Brain microvascular endothelial cell (primary cell): Measurements from ENCODE around the gene WDR20.

ENCODE experiments used
- DNase-seq: peaks from one replicate; pipeline ENCODE4 v3.0.0-alpha.2; 2020
- H3K27ac ChIP-seq: fragments of 250-450 bp; sonication (Bioruptor Pico); 2 replicates; pipeline ENCODE4 v1.5.1; 2020; ENCODE audit warnings: mild to moderate bottlenecking, moderate library complexity
- H3K27me3 ChIP-seq: fragments of 250-450 bp; sonication (Bioruptor Pico); replicated peaks from 2 replicates; pipeline ENCODE4 v1.5.1; 2020; ENCODE audit warnings: mild to moderate bottlenecking
- H3K36me3 ChIP-seq: fragments of 250-450 bp; sonication (Bioruptor Pico); replicated peaks from 2 replicates; pipeline ENCODE4 v1.5.1; 2020; ENCODE audit warnings: mild to moderate bottlenecking
- H3K4me3 ChIP-seq: 2 replicates; pipeline ENCODE4 v1.5.1; 2011; ENCODE audit warnings: low read depth, mild to moderate bottlenecking, control low read depth, low read length, moderate library complexity
- in situ Hi-C: cut with HindIII; loops from 2 replicates; pipeline ENCODE4 v1.10.0; 2017; ENCODE audit warnings: low sequenced_read_pairs, low pct_ligation_motif_present
- TF ChIP-seq, protein P1 (sequence below): IDR thresholded peaks from 2 replicates; pipeline ENCODE4 v1.5.1; 2011; ENCODE audit warnings: low read depth, mild to moderate bottlenecking, moderate library complexity, low read length, control low read depth, inconsistent platforms; ENCODE audit errors: missing control alignments

Gene WDR20

GRCh38 chr14:102210421-102211042, 70.8 kb downstream of the WDR20 start:
- Histone ChIP-seq H3K4me3 (no peak overlapping the region), H3K27ac (no peak overlapping the region), H3K36me3 (peaks cover 14% of the 10 kb centered on the region), H3K27me3 (no peaks in the 10 kb centered on the region)
- no peak for DNase-seq
- in situ Hi-C loops: no loop called here
- TF ChIP-seq, protein P1, sequence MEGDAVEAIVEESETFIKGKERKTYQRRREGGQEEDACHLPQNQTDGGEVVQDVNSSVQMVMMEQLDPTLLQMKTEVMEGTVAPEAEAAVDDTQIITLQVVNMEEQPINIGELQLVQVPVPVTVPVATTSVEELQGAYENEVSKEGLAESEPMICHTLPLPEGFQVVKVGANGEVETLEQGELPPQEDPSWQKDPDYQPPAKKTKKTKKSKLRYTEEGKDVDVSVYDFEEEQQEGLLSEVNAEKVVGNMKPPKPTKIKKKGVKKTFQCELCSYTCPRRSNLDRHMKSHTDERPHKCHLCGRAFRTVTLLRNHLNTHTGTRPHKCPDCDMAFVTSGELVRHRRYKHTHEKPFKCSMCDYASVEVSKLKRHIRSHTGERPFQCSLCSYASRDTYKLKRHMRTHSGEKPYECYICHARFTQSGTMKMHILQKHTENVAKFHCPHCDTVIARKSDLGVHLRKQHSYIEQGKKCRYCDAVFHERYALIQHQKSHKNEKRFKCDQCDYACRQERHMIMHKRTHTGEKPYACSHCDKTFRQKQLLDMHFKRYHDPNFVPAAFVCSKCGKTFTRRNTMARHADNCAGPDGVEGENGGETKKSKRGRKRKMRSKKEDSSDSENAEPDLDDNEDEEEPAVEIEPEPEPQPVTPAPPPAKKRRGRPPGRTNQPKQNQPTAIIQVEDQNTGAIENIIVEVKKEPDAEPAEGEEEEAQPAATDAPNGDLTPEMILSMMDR: no peak

- Histone ChIP-seq H3K36me3 (peaks cover 14% of the 10 kb centered on the region), H3K27ac (no peak overlapping the region), H3K4me3 (no peak overlapping the region), H3K27me3 (no peaks in the 10 kb centered on the region)
- TF ChIP-seq, protein P1: no peak
- in situ Hi-C loops: no loop called here
- DNase-seq: no peak
Measured at GRCh38 chr14:102211240-102211639, 71.5 kb downstream of the WDR20 start.

- Histone ChIP-seq H3K27me3 (no peaks in the 10 kb centered on the region), H3K27ac (no peak overlapping the region), H3K4me3 (no peak overlapping the region), H3K36me3 (peaks cover 14% of the 10 kb centered on the region)
- DNase-seq: no peak
- TF ChIP-seq, protein P1: no peak
- in situ Hi-C loops: no loop called here
Measured at GRCh38 chr14:102212356-102212755, 72.7 kb downstream of the WDR20 start.

DNA sequence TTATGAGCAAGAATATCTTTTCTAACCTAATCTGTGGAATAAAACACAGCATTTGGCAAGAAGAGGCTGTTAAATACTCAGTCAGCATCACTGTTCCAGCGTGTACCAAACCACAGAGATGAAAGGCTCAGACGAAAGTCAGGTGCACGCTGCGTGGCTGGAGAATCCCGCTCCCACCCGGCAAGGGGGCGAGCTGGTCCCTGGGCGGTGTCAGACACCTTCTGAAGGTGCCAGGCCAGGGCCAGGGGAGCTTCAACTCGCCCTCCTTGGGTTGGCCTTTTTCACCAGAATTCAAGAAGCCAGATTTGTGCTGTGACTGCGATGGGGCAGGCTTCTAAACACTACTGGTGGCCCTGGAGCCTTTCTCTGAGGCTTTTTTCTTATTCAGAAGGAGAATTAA, 73.1 kb downstream of the WDR20 start:
- TF ChIP-seq, protein P1: no peak
- in situ Hi-C loops: no loop called here
- Histone ChIP-seq H3K27ac (no peak overlapping the region), H3K4me3 (no peak overlapping the region), H3K36me3 (peaks cover 14% of the 10 kb centered on the region), H3K27me3 (no peaks in the 10 kb centered on the region)
- no peak for DNase-seq

- peaks cover 14% of the 10 kb centered on the region for H3K36me3 ChIP-seq
- TF ChIP-seq, protein P1: no peak
- in situ Hi-C loops: no loop called here
- no peak for DNase-seq
- H3K4me3 ChIP-seq: no peak overlapping the region
- no peaks in the 10 kb centered on the region for H3K27me3 ChIP-seq
- no peak overlapping the region for H3K27ac ChIP-seq
Measured at GRCh38 chr14:102213470-102213869, 73.8 kb downstream of the WDR20 start.
